Epithelial cell of prostate (primary cell): ENCODE measurements around the gene SLC12A3.
"Not testable (repeated sequence)": the region's sequence is repeated elsewhere in the genome, so short reads cannot be mapped to it uniquely, and the experiment has no call there.

Experiments used
- DNase-seq: peaks from one replicate; pipeline ENCODE4 v3.0.0-alpha.2; 2011; ENCODE audit warnings: low read depth, low spot score
- H3K27ac ChIP-seq: fragments of 450-650 bp; 2 replicates; pipeline ENCODE4 v1.5.1; 2017; ENCODE audit warnings: mild to moderate bottlenecking

SLC12A3 gene

GRCh38 chr16:56865394-56866062 is 521 bp downstream of the SLC12A3 start:
- H3K27ac ChIP-seq, result no peak overlapping the region
- no peak for DNase-seq

- H3K27ac ChIP-seq, result no peak overlapping the region
- DNase-seq, result no peak
Observed at GRCh38 chr16:56866955-56867830, 2.2 kb downstream of the SLC12A3 start.

DNA sequence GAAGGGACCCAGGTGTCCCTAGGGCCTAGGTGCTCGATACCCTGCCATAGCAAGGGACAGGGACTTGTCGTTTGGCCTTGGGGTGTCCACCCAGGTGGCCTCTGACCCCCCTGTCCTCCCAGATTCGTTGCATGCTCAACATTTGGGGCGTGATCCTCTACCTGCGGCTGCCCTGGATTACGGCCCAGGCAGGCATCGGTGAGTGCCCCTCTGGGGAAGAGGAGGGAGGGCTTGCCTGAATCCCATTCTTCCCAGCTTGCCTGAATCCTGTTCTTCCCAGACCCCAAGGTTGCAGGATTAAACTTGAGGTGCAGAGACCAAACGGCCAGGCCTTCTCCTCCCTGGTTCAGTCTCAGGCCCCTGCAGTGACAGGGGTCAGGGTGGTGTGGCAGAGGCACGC is 3.2 kb downstream of the SLC12A3 start:
- no peak for DNase-seq
- no peak overlapping the region for H3K27ac ChIP-seq

GRCh38 chr16:56868766-56869165 is 3.8 kb downstream of the SLC12A3 start:
- H3K27ac ChIP-seq, DNase-seq: not testable (repeated sequence)

- no peak overlapping the region for H3K27ac ChIP-seq
- no peak for DNase-seq
Observed at GRCh38 chr16:56869513-56870275, 4.7 kb downstream of the SLC12A3 start.

GRCh38 chr16:56870276-56870888 is 5.4 kb downstream of the SLC12A3 start:
- H3K27ac ChIP-seq, result no peak overlapping the region
- no peak for DNase-seq

DNA sequence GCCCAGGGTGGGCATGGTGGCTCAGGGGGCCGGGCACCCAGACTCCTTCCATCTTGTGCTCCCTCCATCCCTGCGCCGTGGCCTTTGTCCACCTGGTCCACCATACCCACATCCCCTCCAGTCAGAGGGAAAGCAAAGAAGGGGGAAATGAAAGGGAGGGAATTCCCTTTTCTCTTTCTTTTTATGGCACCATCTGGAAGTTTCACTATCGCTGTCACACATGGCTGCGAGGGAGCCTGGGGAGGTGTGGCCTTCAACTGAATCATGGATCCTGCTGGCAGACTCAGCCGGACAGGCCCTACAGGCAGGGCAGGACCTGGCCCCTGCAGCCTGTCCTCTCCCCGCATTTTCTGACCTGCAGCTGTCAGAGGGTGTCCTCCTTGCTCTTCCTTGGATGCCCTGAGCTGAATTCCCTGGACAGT is 6.2 kb downstream of the SLC12A3 start:
- DNase-seq, result peak; percentile 20
- H3K27ac ChIP-seq, result no peak overlapping the region

GRCh38 chr16:56872863-56873391 is 7.9 kb downstream of the SLC12A3 start:
- DNase-seq, result no peak
- H3K27ac ChIP-seq, result no peak overlapping the region

DNA sequence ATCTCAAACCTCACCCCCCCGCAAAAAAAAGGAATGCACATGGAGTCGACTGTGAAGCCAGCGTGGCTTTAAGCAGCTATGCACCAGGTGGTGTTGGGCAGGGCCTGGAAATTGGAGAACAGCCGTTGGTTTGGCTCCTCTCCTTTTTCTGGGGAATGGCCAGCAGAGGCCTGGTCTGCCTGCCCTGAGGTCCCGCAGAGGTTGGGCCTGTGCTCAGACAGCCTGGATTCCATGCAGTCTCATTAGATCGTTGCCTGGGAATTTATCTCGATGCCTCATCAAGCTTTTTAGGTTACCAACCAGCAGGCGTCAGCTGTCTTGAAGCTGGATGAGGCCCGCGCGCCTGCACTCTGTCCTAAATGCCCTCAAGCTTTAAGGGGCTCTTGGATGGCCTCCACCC is 9.8 kb downstream of the SLC12A3 start:
- DNase-seq, result no peak

GRCh38 chr16:56876048-56876447 is 11.0 kb downstream of the SLC12A3 start:
- no peak overlapping the region for H3K27ac ChIP-seq
- DNase-seq, result no peak

More for the DNA sequence above, 9.8 kb downstream of the SLC12A3 start:
- no peak overlapping the region for H3K27ac ChIP-seq

- no peak overlapping the region for H3K27ac ChIP-seq
- no peak for DNase-seq
Observed at GRCh38 chr16:56877486-56878182, 12.6 kb downstream of the SLC12A3 start.

- DNase-seq, result no peak
- no peak overlapping the region for H3K27ac ChIP-seq
Observed at GRCh38 chr16:56878282-56878854, 13.4 kb downstream of the SLC12A3 start.

DNA sequence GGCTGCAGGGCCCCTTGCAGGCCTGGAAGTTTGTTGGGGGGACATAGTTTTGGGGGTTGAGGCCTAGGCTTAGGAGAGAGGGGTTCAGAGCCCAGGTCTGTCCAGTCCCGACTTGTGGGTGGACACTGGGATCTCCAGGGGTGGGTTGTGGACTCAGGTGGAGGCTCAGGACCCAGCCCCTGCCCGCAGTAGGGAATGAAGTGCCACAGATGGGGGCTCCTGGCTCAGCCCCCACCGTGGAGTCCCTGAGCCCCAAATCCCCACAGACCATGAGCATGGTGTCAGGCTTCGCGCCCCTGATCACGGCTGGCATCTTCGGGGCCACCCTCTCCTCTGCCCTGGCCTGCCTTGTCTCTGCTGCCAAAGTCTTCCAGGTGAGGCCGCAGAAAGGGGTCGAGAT is 14.3 kb downstream of the SLC12A3 start:
- DNase-seq, result no peak
- H3K27ac ChIP-seq, result no peak overlapping the region

- DNase-seq, result no peak
- no peak overlapping the region for H3K27ac ChIP-seq
Observed at GRCh38 chr16:56880176-56880575, 15.2 kb downstream of the SLC12A3 start.

GRCh38 chr16:56880685-56881084 is 15.7 kb downstream of the SLC12A3 start:
- no peak overlapping the region for H3K27ac ChIP-seq
- DNase-seq, result no peak

DNA sequence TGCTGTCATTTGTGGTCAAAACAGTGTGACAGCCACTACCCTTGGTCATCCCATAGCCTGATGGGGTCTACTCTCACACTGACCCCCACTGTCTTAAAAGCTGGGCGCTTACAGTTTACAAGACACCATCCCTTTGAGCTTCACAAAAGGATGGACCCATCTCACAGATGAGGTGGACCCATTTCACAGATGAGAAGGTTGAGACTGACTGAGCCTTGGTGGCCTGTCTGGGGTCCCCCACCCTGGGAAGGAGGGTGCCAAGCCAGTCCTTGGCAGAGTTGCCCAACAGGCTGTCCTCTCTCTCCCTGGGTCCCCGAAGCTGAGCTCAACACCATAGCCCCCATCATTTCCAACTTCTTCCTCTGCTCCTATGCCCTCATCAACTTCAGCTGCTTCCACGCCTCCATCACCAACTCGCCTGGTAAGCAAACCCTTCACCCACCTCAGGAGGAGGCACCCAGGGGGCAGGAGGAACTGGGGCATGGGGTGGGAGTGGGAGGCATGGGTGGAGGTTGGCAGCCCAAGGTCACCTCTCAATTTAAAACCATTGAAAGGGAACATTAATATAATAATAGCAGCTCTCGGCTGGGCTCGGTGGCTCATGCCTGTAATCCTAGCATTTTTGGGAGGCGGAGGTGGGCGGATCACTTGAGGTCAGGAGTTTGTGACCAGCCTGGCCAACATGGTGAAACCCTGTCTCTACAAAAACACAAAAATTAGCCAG is 17.2 kb downstream of the SLC12A3 start:
- DNase-seq, result no peak
- H3K27ac ChIP-seq, result no peak overlapping the region

DNA sequence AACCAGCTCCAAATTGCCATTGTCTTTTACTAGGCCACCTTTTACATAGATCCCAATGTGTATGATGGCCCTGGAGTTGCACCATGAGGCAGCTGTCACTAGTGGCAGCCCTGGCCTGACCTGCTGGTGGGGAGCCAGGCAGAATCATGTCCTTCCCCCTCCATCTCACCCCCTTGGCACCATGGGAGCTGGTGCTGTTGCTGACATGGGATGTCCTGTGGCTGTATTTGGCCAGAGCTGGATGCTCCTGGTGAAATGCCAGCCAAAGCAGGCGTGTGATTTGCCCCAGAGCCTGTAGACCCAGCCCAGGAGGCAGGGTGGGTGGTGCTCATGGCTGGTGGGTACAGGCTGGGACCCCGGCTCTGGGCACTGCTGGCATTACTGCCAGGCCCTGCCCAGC is 18.6 kb downstream of the SLC12A3 start:
- DNase-seq, result no peak
- no peak overlapping the region for H3K27ac ChIP-seq

- H3K27ac ChIP-seq, result no peak overlapping the region
- DNase-seq, result no peak
Observed at GRCh38 chr16:56884026-56884582, 19.1 kb downstream of the SLC12A3 start.
